Epidermal melanocyte (primary cell): ENCODE data around the gene DSCAML1.

Experiments
- DNase-seq: peaks from one replicate; pipeline ENCODE4 v3.0.0; 2011; ENCODE audit warnings: low spot score; ENCODE audit not compliant: insufficient read length

The DSCAML1 gene

GRCh38 chr11:117796872-117797529 lies at the start of gene DSCAML1:
TSS of gene DSCAML1 (minus strand) at chr11:117797216. CDS start at chr11:117797079, 137 bp downstream.
- DNase-seq = no peak

- peak; percentile 57 for DNase-seq
These were observed 46.9 kb upstream of the DSCAML1 start for GRCh38 chr11:117843666-117844484.

- no peak for DNase-seq
These were observed 45.3 kb upstream of the DSCAML1 start for GRCh38 chr11:117842131-117842941.

- no peak for DNase-seq
These were observed 44.6 kb upstream of the DSCAML1 start for GRCh38 chr11:117841551-117842031.

GRCh38 chr11:117840881-117841550 lies 44.0 kb upstream of the DSCAML1 start:
- no peak for DNase-seq

GRCh38 chr11:117839936-117840813 lies 43.2 kb upstream of the DSCAML1 start:
- DNase-seq = no peak

- no peak for DNase-seq
These were observed 42.4 kb upstream of the DSCAML1 start for GRCh38 chr11:117839380-117839881.

- no peak for DNase-seq
These were observed 41.9 kb upstream of the DSCAML1 start for GRCh38 chr11:117838901-117839300.

GRCh38 chr11:117837791-117838190 lies 40.8 kb upstream of the DSCAML1 start:
- DNase-seq = no peak

GRCh38 chr11:117837070-117837776 lies 40.2 kb upstream of the DSCAML1 start:
- DNase-seq = no peak

GRCh38 chr11:117836077-117836960 lies 39.3 kb upstream of the DSCAML1 start:
- no peak for DNase-seq

GRCh38 chr11:117835576-117835975 lies 38.6 kb upstream of the DSCAML1 start:
- DNase-seq = no peak

- no peak for DNase-seq
These were observed 37.9 kb upstream of the DSCAML1 start for GRCh38 chr11:117834838-117835443.

- no peak for DNase-seq
These were observed 37.2 kb upstream of the DSCAML1 start for GRCh38 chr11:117834068-117834810.

GRCh38 chr11:117833401-117833891 lies 36.4 kb upstream of the DSCAML1 start:
- no peak for DNase-seq

GRCh38 chr11:117832511-117832910 lies 35.5 kb upstream of the DSCAML1 start:
- DNase-seq = no peak
